ENCODE data around the gene NEDD4L. TPM values are rescaled to one million over a fixed set of nuclear protein-coding genes. Genes with fewer than 3 reads are reported as not detected.
"Not testable (repeated sequence)": the region's sequence is repeated elsewhere in the genome, so short reads cannot be mapped to it uniquely, and the experiment has no call there.

NEDD4L gene
- total RNA-seq, 1 donor from 2014 or later: 209 TPM

- DNase-seq: no peak
- peak overlapping the region; percentile 28 for H3K4me3 Mint-ChIP-seq (ENCODE audit: unreplicated experiment)
- TF ChIP-seq CTCF (IDR thresholded peaks at IDR 0.05; ENCODE audit: partially characterized antibody, unreplicated experiment): no peak
- H3K9me3 Mint-ChIP-seq (ENCODE audit: unreplicated experiment): peaks cover 10% of the 10 kb centered on the region
- H3K36me3 Mint-ChIP-seq (ENCODE audit: unreplicated experiment): no peaks in the 10 kb centered on the region
- no peak overlapping the region for H3K27ac Mint-ChIP-seq (ENCODE audit: unreplicated experiment)
- H3K4me1 Mint-ChIP-seq (ENCODE audit: low read depth, unreplicated experiment): peaks cover 28% of the 10 kb centered on the region
- H3K27me3 Mint-ChIP-seq (ENCODE audit: unreplicated experiment): peaks cover 13% of the 10 kb centered on the region
Measured at GRCh38 chr18:58049000-58049688, 5.1 kb downstream of the NEDD4L start.

- not testable (repeated sequence) for DNase-seq; H3K9me3 Mint-ChIP-seq (ENCODE audit: unreplicated experiment); H3K4me3 Mint-ChIP-seq (ENCODE audit: unreplicated experiment); H3K36me3 Mint-ChIP-seq (ENCODE audit: unreplicated experiment); H3K27ac Mint-ChIP-seq (ENCODE audit: unreplicated experiment); H3K27me3 Mint-ChIP-seq (ENCODE audit: unreplicated experiment)
- H3K4me1 Mint-ChIP-seq (ENCODE audit: low read depth, unreplicated experiment): peaks cover 28% of the 10 kb centered on the region
Measured at GRCh38 chr18:58050963-58051362, 6.9 kb downstream of the NEDD4L start.

GRCh38 chr18:58051765-58052460 is 7.9 kb downstream of the NEDD4L start:
- Mint-ChIP-seq H3K27me3 (ENCODE audit: unreplicated experiment) (no peaks in the 10 kb centered on the region), H3K9me3 (ENCODE audit: unreplicated experiment) (no peaks in the 10 kb centered on the region), H3K4me3 (ENCODE audit: unreplicated experiment) (no peak overlapping the region), H3K4me1 (ENCODE audit: low read depth, unreplicated experiment) (peaks cover 23% of the 10 kb centered on the region), H3K27ac (ENCODE audit: unreplicated experiment) (no peak overlapping the region), H3K36me3 (ENCODE audit: unreplicated experiment) (no peaks in the 10 kb centered on the region)
- TF ChIP-seq CTCF (IDR thresholded peaks at IDR 0.05; ENCODE audit: partially characterized antibody, unreplicated experiment): no peak
- DNase-seq: no peak

- Mint-ChIP-seq H3K27me3 (ENCODE audit: unreplicated experiment) (no peaks in the 10 kb centered on the region), H3K9me3 (ENCODE audit: unreplicated experiment) (no peaks in the 10 kb centered on the region), H3K36me3 (ENCODE audit: unreplicated experiment) (no peaks in the 10 kb centered on the region), H3K4me1 (ENCODE audit: low read depth, unreplicated experiment) (peaks cover 16% of the 10 kb centered on the region), H3K4me3 (ENCODE audit: unreplicated experiment) (no peak overlapping the region), H3K27ac (ENCODE audit: unreplicated experiment) (no peak overlapping the region)
- no peak for DNase-seq
- TF ChIP-seq CTCF (IDR thresholded peaks at IDR 0.05; ENCODE audit: partially characterized antibody, unreplicated experiment): no peak
Measured at GRCh38 chr18:58052960-58053359, 8.9 kb downstream of the NEDD4L start.

- Mint-ChIP-seq H3K27ac (ENCODE audit: unreplicated experiment) (no peak overlapping the region), H3K4me1 (ENCODE audit: low read depth, unreplicated experiment) (peaks cover 14% of the 10 kb centered on the region), H3K36me3 (ENCODE audit: unreplicated experiment) (no peaks in the 10 kb centered on the region), H3K9me3 (ENCODE audit: unreplicated experiment) (peaks cover 3% of the 10 kb centered on the region), H3K27me3 (ENCODE audit: unreplicated experiment) (no peaks in the 10 kb centered on the region), H3K4me3 (ENCODE audit: unreplicated experiment) (no peak overlapping the region)
- TF ChIP-seq CTCF (IDR thresholded peaks at IDR 0.05; ENCODE audit: partially characterized antibody, unreplicated experiment): no peak
- no peak for DNase-seq
Measured at GRCh38 chr18:58054041-58054781, 10.2 kb downstream of the NEDD4L start.
